K562 (cell line): Measurements from ENCODE around the gene PSMA1.

ENCODE experiments used
- POLR2AphosphoS2 ChIP-seq: IDR thresholded peaks from 2 replicates; pipeline ENCODE4 v1.6.1; 2012; ENCODE audit warnings: low read length, improper control_type of control experiment
- RCOR1 ChIP-seq, 2 experiments: IDR thresholded peaks; 2 replicates each; pipeline ENCODE4 v1.6.1; 2012; ENCODE audit warnings: low read depth in 2 of 2, low read length in 2 of 2, borderline replicate concordance in 1 of 2, improper control_type of control experiment in 1 of 2
- TCF7 ChIP-seq: sonication (generic); IDR thresholded peaks from 2 replicates; pipeline ENCODE4 v1.6.1; 2016; ENCODE audit warnings: antibody characterized with exemption, borderline replicate concordance
- ZBTB17 ChIP-seq: fragments of 450-650 bp; formaldehyde crosslinking; IDR thresholded peaks from 2 replicates; pipeline ENCODE4 v1.4.0; 2020; ENCODE audit warnings: mild to moderate bottlenecking
- ZNF830 ChIP-seq: fragments of 250-450 bp; sonication (Bioruptor Pico); IDR thresholded peaks from 2 replicates; pipeline ENCODE4 v1.5.0; 2021; ENCODE audit warnings: mild to moderate bottlenecking
- TF ChIP-seq, protein P1 (sequence below): fragments of 150-350 bp; IDR thresholded peaks from 2 replicates; pipeline ENCODE4 v1.6.1; 2014; ENCODE audit warnings: low read depth, mild to moderate bottlenecking, low read length, borderline replicate concordance
- TF ChIP-seq, protein P2 (sequence below), 3 experiments: IDR thresholded peaks in 2 of 3; conservative IDR thresholded peaks in 1 of 3; 2 replicates each; pipeline ENCODE4 v1.5.1; 2011 to 2012; ENCODE audit warnings: low read length in 3 of 3, mild to moderate bottlenecking in 3 of 3, control low read depth in 2 of 3, improper control_type of control experiment in 1 of 3, inconsistent platforms in 1 of 3, low read depth in 1 of 3, mixed read lengths in 1 of 3, moderate library complexity in 1 of 3; ENCODE audit not compliant: insufficient read depth in 2 of 3
- TF ChIP-seq, protein P3 (sequence below): fragments of 450-650 bp; IDR thresholded peaks from 2 replicates; pipeline ENCODE4 v1.6.1; 2017; ENCODE audit warnings: mild to moderate bottlenecking, moderate library complexity
- TF ChIP-seq, protein P4 (sequence below): fragments of 150-350 bp; conservative IDR thresholded peaks from 2 replicates; pipeline ENCODE4 v1.6.1; 2014; ENCODE audit warnings: low read length
- TF ChIP-seq, protein P5 (sequence below): fragments of 450-650 bp; formaldehyde crosslinking; IDR thresholded peaks from 2 replicates; pipeline ENCODE4 v1.4.0; 2022; ENCODE audit warnings: missing genetic modification characterization
- TF ChIP-seq, protein P6 (sequence below): fragments of 450-650 bp; IDR thresholded peaks from 2 replicates; pipeline ENCODE4 v1.6.1; 2018; ENCODE audit not compliant: partially characterized antibody
- TF ChIP-seq, protein P7 (sequence below): sonication (generic); formaldehyde crosslinking; IDR thresholded peaks from 2 replicates; pipeline ENCODE4 v1.8.1; 2023; ENCODE audit warnings: mild to moderate bottlenecking, missing genetic modification reagents

DNA sequence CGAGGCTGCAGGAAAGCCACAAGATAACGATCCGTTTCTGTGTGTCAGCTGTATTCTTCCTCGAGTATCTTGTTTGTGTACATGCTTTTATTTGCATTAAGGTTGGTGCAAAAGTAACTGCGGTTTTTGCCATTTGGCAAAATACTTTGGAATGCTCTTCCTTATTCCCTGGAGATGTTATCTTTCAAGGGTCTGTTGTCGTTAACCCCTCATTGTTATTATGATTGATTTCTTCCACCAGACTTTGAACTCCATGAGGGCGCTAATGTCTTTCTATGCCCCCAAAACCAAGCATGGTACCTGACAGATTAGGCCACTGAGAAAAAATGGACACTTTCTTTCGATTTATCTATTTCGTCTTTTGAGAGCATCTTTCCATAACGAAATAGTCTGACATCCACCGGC is 563 bp upstream of the PSMA1 start:
- TF ChIP-seq, protein P1, sequence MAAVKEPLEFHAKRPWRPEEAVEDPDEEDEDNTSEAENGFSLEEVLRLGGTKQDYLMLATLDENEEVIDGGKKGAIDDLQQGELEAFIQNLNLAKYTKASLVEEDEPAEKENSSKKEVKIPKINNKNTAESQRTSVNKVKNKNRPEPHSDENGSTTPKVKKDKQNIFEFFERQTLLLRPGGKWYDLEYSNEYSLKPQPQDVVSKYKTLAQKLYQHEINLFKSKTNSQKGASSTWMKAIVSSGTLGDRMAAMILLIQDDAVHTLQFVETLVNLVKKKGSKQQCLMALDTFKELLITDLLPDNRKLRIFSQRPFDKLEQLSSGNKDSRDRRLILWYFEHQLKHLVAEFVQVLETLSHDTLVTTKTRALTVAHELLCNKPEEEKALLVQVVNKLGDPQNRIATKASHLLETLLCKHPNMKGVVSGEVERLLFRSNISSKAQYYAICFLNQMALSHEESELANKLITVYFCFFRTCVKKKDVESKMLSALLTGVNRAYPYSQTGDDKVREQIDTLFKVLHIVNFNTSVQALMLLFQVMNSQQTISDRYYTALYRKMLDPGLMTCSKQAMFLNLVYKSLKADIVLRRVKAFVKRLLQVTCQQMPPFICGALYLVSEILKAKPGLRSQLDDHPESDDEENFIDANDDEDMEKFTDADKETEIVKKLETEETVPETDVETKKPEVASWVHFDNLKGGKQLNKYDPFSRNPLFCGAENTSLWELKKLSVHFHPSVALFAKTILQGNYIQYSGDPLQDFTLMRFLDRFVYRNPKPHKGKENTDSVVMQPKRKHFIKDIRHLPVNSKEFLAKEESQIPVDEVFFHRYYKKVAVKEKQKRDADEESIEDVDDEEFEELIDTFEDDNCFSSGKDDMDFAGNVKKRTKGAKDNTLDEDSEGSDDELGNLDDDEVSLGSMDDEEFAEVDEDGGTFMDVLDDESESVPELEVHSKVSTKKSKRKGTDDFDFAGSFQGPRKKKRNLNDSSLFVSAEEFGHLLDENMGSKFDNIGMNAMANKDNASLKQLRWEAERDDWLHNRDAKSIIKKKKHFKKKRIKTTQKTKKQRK: no peak
- TF ChIP-seq, protein P2, sequence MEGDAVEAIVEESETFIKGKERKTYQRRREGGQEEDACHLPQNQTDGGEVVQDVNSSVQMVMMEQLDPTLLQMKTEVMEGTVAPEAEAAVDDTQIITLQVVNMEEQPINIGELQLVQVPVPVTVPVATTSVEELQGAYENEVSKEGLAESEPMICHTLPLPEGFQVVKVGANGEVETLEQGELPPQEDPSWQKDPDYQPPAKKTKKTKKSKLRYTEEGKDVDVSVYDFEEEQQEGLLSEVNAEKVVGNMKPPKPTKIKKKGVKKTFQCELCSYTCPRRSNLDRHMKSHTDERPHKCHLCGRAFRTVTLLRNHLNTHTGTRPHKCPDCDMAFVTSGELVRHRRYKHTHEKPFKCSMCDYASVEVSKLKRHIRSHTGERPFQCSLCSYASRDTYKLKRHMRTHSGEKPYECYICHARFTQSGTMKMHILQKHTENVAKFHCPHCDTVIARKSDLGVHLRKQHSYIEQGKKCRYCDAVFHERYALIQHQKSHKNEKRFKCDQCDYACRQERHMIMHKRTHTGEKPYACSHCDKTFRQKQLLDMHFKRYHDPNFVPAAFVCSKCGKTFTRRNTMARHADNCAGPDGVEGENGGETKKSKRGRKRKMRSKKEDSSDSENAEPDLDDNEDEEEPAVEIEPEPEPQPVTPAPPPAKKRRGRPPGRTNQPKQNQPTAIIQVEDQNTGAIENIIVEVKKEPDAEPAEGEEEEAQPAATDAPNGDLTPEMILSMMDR (IDR thresholded peaks at IDR 0.05 in 2 of 3, conservative IDR thresholded peaks at IDR 0.05 in 1 of 3; ENCODE audit: insufficient read depth in 2 of 3, low read depth in 1 of 3, low read length in 3 of 3): no peak
- TF ChIP-seq, protein P3, sequence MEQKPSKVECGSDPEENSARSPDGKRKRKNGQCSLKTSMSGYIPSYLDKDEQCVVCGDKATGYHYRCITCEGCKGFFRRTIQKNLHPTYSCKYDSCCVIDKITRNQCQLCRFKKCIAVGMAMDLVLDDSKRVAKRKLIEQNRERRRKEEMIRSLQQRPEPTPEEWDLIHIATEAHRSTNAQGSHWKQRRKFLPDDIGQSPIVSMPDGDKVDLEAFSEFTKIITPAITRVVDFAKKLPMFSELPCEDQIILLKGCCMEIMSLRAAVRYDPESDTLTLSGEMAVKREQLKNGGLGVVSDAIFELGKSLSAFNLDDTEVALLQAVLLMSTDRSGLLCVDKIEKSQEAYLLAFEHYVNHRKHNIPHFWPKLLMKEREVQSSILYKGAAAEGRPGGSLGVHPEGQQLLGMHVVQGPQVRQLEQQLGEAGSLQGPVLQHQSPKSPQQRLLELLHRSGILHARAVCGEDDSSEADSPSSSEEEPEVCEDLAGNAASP: no peak
- TF ChIP-seq RCOR1 (IDR thresholded peaks at IDR 0.05; ENCODE audit: borderline replicate concordance in 1 of 2, low read depth in 2 of 2, low read length in 2 of 2) (no peak), ZNF830 (no peak), TCF7 (no peak), POLR2AphosphoS2 (no peak), ZBTB17 (CRISPR knock-in tag) (no peak)
- TF ChIP-seq, protein P4, sequence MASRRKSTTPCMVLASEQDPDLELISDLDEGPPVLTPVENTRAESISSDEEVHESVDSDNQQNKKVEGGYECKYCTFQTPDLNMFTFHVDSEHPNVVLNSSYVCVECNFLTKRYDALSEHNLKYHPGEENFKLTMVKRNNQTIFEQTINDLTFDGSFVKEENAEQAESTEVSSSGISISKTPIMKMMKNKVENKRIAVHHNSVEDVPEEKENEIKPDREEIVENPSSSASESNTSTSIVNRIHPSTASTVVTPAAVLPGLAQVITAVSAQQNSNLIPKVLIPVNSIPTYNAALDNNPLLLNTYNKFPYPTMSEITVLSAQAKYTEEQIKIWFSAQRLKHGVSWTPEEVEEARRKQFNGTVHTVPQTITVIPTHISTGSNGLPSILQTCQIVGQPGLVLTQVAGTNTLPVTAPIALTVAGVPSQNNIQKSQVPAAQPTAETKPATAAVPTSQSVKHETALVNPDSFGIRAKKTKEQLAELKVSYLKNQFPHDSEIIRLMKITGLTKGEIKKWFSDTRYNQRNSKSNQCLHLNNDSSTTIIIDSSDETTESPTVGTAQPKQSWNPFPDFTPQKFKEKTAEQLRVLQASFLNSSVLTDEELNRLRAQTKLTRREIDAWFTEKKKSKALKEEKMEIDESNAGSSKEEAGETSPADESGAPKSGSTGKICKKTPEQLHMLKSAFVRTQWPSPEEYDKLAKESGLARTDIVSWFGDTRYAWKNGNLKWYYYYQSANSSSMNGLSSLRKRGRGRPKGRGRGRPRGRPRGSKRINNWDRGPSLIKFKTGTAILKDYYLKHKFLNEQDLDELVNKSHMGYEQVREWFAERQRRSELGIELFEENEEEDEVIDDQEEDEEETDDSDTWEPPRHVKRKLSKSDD: no peak
- TF ChIP-seq, protein P5, sequence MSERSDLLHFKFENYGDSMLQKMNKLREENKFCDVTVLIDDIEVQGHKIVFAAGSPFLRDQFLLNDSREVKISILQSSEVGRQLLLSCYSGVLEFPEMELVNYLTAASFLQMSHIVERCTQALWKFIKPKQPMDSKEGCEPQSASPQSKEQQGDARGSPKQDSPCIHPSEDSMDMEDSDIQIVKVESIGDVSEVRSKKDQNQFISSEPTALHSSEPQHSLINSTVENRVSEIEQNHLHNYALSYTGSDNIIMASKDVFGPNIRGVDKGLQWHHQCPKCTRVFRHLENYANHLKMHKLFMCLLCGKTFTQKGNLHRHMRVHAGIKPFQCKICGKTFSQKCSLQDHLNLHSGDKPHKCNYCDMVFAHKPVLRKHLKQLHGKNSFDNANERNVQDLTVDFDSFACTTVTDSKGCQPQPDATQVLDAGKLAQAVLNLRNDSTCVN (CRISPR knock-in tag): no peak
- TF ChIP-seq, protein P6, sequence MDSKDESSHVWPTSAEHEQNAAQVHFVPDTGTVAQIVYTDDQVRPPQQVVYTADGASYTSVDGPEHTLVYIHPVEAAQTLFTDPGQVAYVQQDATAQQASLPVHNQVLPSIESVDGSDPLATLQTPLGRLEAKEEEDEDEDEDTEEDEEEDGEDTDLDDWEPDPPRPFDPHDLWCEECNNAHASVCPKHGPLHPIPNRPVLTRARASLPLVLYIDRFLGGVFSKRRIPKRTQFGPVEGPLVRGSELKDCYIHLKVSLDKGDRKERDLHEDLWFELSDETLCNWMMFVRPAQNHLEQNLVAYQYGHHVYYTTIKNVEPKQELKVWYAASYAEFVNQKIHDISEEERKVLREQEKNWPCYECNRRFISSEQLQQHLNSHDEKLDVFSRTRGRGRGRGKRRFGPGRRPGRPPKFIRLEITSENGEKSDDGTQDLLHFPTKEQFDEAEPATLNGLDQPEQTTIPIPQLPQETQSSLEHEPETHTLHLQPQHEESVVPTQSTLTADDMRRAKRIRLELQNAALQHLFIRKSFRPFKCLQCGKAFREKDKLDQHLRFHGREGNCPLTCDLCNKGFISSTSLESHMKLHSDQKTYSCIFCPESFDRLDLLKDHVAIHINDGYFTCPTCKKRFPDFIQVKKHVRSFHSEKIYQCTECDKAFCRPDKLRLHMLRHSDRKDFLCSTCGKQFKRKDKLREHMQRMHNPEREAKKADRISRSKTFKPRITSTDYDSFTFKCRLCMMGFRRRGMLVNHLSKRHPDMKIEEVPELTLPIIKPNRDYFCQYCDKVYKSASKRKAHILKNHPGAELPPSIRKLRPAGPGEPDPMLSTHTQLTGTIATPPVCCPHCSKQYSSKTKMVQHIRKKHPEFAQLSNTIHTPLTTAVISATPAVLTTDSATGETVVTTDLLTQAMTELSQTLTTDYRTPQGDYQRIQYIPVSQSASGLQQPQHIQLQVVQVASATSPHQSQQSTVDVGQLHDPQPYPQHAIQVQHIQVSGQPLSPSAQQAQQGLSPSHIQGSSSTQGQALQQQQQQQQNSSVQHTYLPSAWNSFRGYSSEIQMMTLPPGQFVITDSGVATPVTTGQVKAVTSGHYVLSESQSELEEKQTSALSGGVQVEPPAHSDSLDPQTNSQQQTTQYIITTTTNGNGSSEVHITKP: no peak
- TF ChIP-seq, protein P7, sequence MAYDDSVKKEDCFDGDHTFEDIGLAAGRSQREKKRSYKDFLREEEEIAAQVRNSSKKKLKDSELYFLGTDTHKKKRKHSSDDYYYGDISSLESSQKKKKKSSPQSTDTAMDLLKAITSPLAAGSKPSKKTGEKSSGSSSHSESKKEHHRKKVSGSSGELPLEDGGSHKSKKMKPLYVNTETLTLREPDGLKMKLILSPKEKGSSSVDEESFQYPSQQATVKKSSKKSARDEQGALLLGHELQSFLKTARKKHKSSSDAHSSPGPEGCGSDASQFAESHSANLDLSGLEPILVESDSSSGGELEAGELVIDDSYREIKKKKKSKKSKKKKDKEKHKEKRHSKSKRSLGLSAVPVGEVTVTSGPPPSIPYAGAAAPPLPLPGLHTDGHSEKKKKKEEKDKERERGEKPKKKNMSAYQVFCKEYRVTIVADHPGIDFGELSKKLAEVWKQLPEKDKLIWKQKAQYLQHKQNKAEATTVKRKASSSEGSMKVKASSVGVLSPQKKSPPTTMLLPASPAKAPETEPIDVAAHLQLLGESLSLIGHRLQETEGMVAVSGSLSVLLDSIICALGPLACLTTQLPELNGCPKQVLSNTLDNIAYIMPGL (CRISPR knock-in tag): no peak
